ENCODE measurements around the gene BTBD16. TPM values are rescaled to one million over a fixed set of nuclear protein-coding genes. Genes with fewer than 3 reads are reported as not detected.

Gene BTBD16
- total and polyA plus RNA-seq, 8 donors, result 0.40 TPM; not detected in 7

DNA sequence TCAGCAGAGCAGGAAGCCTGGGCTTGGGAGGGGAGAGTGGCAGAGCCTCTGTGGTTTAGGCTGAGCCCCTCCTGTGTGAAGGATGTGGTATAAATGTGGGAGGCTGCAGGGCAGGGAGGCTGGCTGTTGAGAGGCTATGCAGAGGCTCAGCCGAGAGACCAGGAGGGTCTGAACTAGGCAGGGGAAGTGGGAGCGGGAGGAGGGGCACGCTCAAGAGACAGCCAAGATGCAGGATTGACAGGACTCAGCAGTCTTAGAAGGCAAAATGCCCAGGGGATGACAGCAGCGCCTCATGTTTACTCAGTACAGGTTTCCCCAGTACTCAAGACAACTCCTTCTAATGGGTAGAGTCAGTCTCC lies 24.3 kb downstream of the BTBD16 start:
- intact Hi-C loops (cut with DNase I; ENCODE audit: low total_unique reads), result loop anchor here (5.0 to 10.0 kb wide), 3 partner anchors 142 to 1269 kb away; partner anchors contain the start of gene DMBT1
- TF ChIP-seq POLR2A (IDR thresholded peaks at IDR 0.05), result no peak
- no peak for TF ChIP-seq EP300 (IDR thresholded peaks at IDR 0.05)
- TF ChIP-seq, protein P1, sequence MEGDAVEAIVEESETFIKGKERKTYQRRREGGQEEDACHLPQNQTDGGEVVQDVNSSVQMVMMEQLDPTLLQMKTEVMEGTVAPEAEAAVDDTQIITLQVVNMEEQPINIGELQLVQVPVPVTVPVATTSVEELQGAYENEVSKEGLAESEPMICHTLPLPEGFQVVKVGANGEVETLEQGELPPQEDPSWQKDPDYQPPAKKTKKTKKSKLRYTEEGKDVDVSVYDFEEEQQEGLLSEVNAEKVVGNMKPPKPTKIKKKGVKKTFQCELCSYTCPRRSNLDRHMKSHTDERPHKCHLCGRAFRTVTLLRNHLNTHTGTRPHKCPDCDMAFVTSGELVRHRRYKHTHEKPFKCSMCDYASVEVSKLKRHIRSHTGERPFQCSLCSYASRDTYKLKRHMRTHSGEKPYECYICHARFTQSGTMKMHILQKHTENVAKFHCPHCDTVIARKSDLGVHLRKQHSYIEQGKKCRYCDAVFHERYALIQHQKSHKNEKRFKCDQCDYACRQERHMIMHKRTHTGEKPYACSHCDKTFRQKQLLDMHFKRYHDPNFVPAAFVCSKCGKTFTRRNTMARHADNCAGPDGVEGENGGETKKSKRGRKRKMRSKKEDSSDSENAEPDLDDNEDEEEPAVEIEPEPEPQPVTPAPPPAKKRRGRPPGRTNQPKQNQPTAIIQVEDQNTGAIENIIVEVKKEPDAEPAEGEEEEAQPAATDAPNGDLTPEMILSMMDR (IDR thresholded peaks at IDR 0.05), result no peak
- TF ChIP-seq POLR2AphosphoS5 (IDR thresholded peaks at IDR 0.05), result no peak
- H3K36me3 ChIP-seq, result no peaks in the 10 kb centered on the region
- 77 to 88% (median 79%) methylated on average over 4 of the region's 4 CpGs for WGBS, 5 donors
- H3K4me1 ChIP-seq, result peaks cover 0 to 8% (median 7%) of the 10 kb centered on the region in 4 donors
- peaks cover 0 to 17% (median 0%) of the 10 kb centered on the region in 3 donors for H3K27me3 ChIP-seq
- no peak overlapping the region for H3K27ac ChIP-seq
- H3K4me3 ChIP-seq, result no peak overlapping the region
- no peaks in the 10 kb centered on the region for H3K9me3 ChIP-seq
- no peak for DNase-seq

DNA sequence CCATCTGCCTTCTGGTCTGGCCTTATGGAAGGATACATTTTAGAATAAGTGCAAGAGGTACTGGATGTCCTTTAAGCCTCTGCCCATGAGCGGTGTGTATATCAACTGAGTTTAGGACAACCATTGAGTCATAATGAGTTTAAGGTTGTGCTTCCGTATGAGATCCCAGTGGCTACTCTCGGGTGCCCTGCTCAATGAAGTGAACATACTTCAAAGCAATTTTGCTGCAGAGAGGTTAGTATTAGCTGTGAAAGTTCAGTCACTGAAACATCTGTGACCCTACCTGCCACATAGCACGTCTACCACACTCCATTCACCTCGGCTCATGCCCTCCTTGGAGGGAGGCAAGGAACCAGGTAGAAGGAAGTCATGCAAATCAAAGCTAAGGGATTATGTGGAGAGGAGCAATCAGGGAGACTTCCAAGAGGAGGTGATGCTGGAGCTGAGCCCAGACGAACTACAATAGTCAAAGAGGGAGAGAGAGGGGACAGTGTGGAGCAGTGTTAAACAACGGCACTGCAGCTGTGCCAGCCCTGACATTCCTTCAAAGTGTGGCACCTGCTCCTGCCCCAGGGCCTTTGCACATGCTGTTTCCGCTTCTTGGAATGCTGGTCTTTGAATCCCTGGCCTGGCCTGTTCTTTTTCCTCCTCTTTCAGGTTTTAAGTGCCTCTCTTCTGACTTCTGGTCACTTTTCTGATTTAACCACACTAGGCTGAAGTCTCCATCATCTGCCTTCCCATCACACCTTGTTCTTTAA lies 25.4 kb downstream of the BTBD16 start:
- Histone ChIP-seq H3K27ac (no peak overlapping the region), H3K9me3 (no peaks in the 10 kb centered on the region), H3K4me1 (peaks cover 0 to 12% (median 9%) of the 10 kb centered on the region in 4 donors), H3K36me3 (no peaks in the 10 kb centered on the region), H3K27me3 (peaks cover 0 to 17% (median 0%) of the 10 kb centered on the region in 3 donors), H3K4me3 (no peak overlapping the region)
- TF ChIP-seq, protein P1 (IDR thresholded peaks at IDR 0.05), result no peak
- TF ChIP-seq POLR2AphosphoS5 (IDR thresholded peaks at IDR 0.05), result no peak
- no peak for TF ChIP-seq EP300 (IDR thresholded peaks at IDR 0.05)
- TF ChIP-seq POLR2A (IDR thresholded peaks at IDR 0.05), result no peak
- no peak for DNase-seq
- 68 to 86% (median 79%) methylated on average over 8 of the region's 8 CpGs for WGBS, 5 donors
- intact Hi-C loops (cut with DNase I; ENCODE audit: low total_unique reads), result loop anchor here (5.0 to 10.0 kb wide), 3 partner anchors 141 to 1268 kb away; partner anchors contain the start of gene DMBT1

DNA sequence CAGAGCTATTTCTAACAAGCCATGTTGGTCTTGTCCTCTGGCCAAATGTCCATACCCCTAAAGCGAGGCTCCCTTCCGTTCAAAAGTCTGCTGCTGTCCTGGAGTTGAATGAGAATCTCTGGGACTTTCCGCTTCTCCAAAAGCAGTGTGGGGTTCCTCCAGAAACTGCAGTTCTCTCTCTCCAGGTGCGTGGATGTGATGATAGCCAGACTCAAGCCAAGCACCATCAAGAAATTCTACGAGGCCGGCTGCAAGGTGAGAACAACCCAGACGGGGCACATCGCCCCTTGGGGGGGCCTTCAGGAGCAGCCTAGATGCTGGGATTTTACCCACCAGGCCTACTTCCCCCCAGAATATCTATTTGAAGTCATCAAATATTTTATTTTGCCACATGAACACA lies 26.5 kb downstream of the BTBD16 start:
- 78 to 86% (median 84%) methylated on average over 8 of the region's 8 CpGs for WGBS, 5 donors
- DNase-seq, result no peak
- TF ChIP-seq EP300 (IDR thresholded peaks at IDR 0.05), result no peak
- TF ChIP-seq POLR2AphosphoS5 (IDR thresholded peaks at IDR 0.05), result no peak
- TF ChIP-seq, protein P1 (IDR thresholded peaks at IDR 0.05), result no peak
- TF ChIP-seq POLR2A (IDR thresholded peaks at IDR 0.05), result no peak
- no peaks in the 10 kb centered on the region for H3K36me3 ChIP-seq
- H3K4me3 ChIP-seq, result no peak overlapping the region
- no peak overlapping the region for H3K27ac ChIP-seq
- H3K9me3 ChIP-seq, result no peaks in the 10 kb centered on the region
- H3K27me3 ChIP-seq, result peaks cover 0 to 17% (median 0%) of the 10 kb centered on the region in 3 donors
- peaks cover 0 to 15% (median 10%) of the 10 kb centered on the region in 4 donors for H3K4me1 ChIP-seq
- intact Hi-C loops (cut with DNase I; ENCODE audit: low total_unique reads), result loop anchor here (5.0 to 10.0 kb wide), 3 partner anchors 140 to 1267 kb away; partner anchors contain the start of gene DMBT1

DNA sequence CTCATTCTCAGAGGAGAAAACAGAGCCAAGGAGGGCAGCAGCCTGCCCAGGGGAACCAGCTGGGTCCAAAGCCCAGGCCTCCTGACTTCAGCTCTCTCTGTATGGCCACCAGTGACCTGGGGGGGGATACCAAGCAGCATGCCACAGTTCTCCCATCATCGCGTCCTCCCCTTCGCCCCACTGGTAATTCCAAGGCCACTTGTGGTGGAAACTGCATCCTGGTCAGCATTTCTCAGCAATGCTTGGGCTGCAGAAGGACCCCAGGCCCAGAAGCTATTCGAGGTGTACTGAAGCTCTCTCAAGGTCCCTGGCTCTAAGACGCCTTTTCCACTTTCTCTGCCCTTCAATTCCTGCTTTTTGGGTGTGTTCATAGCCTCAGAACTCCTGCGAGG lies 27.1 kb downstream of the BTBD16 start:
- TF ChIP-seq EP300 (IDR thresholded peaks at IDR 0.05) (no peak), POLR2A (IDR thresholded peaks at IDR 0.05) (no peak), POLR2AphosphoS5 (IDR thresholded peaks at IDR 0.05) (no peak)
- TF ChIP-seq, protein P1 (IDR thresholded peaks at IDR 0.05), result no peak
- peaks cover 0 to 15% (median 10%) of the 10 kb centered on the region in 4 donors for H3K4me1 ChIP-seq
- H3K27ac ChIP-seq, result no peak overlapping the region
- no peak for DNase-seq
- no peaks in the 10 kb centered on the region for H3K36me3 ChIP-seq
- H3K27me3 ChIP-seq, result peaks cover 0 to 17% (median 0%) of the 10 kb centered on the region in 3 donors
- H3K9me3 ChIP-seq, result no peaks in the 10 kb centered on the region
- intact Hi-C loops (cut with DNase I; ENCODE audit: low total_unique reads), result loop anchor here (5.0 to 10.0 kb wide), 3 partner anchors 139 to 1267 kb away; partner anchors contain the start of gene DMBT1
- 69 to 86% (median 84%) methylated on average over 6 of the region's 6 CpGs for WGBS, 5 donors
- H3K4me3 ChIP-seq, result no peak overlapping the region

All from stomach (tissue), 9 donors.